ENCODE measurements around the gene MED27. TPM values are rescaled to one million over a fixed set of nuclear protein-coding genes. Genes with fewer than 3 reads are reported as not detected.

MED27 gene
- total RNA-seq, 2 experiments from 2014 or later, result 22.7 to 23.3 TPM

- no peaks in the 10 kb centered on the region for H3K36me3 Mint-ChIP-seq (ENCODE audit: low read depth)
- H3K27me3 Mint-ChIP-seq, result peaks cover 19% of the 10 kb centered on the region
- H3K9me3 Mint-ChIP-seq, result no peaks in the 10 kb centered on the region
- H3K4me3 Mint-ChIP-seq, result no peak overlapping the region
- no peak overlapping the region for H3K27ac Mint-ChIP-seq
- no peak for DNase-seq
- no peaks in the 10 kb centered on the region for H3K4me1 Mint-ChIP-seq
- CTCF ChIA-PET, result no interaction called here
- POLR2A ChIA-PET, result no interaction called here
Observed at GRCh38 chr9:132099741-132100407, 20.2 kb upstream of the MED27 start.

- Mint-ChIP-seq H3K36me3 (ENCODE audit: low read depth) (no peaks in the 10 kb centered on the region), H3K9me3 (no peaks in the 10 kb centered on the region), H3K27ac (no peak overlapping the region), H3K4me1 (no peaks in the 10 kb centered on the region), H3K4me3 (no peak overlapping the region), H3K27me3 (peaks cover 22% of the 10 kb centered on the region)
- no peak for DNase-seq
- CTCF ChIA-PET, result no interaction called here
- POLR2A ChIA-PET, result no interaction called here
Observed at GRCh38 chr9:132099167-132099566, 19.5 kb upstream of the MED27 start.

GRCh38 chr9:132094314-132094791 is 14.7 kb upstream of the MED27 start:
- no peak overlapping the region for H3K27ac Mint-ChIP-seq
- DNase-seq, result no peak
- no peak overlapping the region for H3K4me3 Mint-ChIP-seq
- H3K9me3 Mint-ChIP-seq, result no peaks in the 10 kb centered on the region
- H3K36me3 Mint-ChIP-seq (ENCODE audit: low read depth), result no peaks in the 10 kb centered on the region
- peaks cover 30% of the 10 kb centered on the region for H3K27me3 Mint-ChIP-seq
- H3K4me1 Mint-ChIP-seq, result no peaks in the 10 kb centered on the region
- POLR2A ChIA-PET, result no interaction called here
- CTCF ChIA-PET, result no interaction called here

GRCh38 chr9:132090771-132091170 is 11.1 kb upstream of the MED27 start:
- H3K4me3 Mint-ChIP-seq, result no peak overlapping the region
- POLR2A ChIA-PET, result interaction anchor here (0.6 kb wide), 2 partner anchors 11 to 137 kb away, joined by 3 to 5 read pairs; partner anchors contain the start of gene MED27
- H3K27me3 Mint-ChIP-seq, result peaks cover 14% of the 10 kb centered on the region
- H3K9me3 Mint-ChIP-seq, result no peaks in the 10 kb centered on the region
- no peak for DNase-seq
- H3K36me3 Mint-ChIP-seq (ENCODE audit: low read depth), result no peaks in the 10 kb centered on the region
- CTCF ChIA-PET, result no interaction called here
- H3K27ac Mint-ChIP-seq, result no peak overlapping the region
- H3K4me1 Mint-ChIP-seq, result no peaks in the 10 kb centered on the region

GRCh38 chr9:132087438-132088030 is 7.9 kb upstream of the MED27 start:
- Mint-ChIP-seq H3K27ac (no peak overlapping the region), H3K4me1 (no peaks in the 10 kb centered on the region), H3K9me3 (no peaks in the 10 kb centered on the region), H3K36me3 (ENCODE audit: low read depth) (no peaks in the 10 kb centered on the region), H3K27me3 (peaks cover 5% of the 10 kb centered on the region), H3K4me3 (no peak overlapping the region)
- CTCF ChIA-PET, result no interaction called here
- POLR2A ChIA-PET, result interaction anchor here (0.7 kb wide), 1 partner anchor 248 kb away, joined by 4 read pairs; no protein-coding TSS in a partner anchor
- no peak for DNase-seq

- ChIA-PET CTCF (no interaction called here), POLR2A (no interaction called here)
- Mint-ChIP-seq H3K4me1 (peaks cover 25% of the 10 kb centered on the region), H3K27me3 (peaks cover 2% of the 10 kb centered on the region), H3K4me3 (no peak overlapping the region), H3K27ac (no peak overlapping the region), H3K36me3 (ENCODE audit: low read depth) (peaks cover 2% of the 10 kb centered on the region), H3K9me3 (no peaks in the 10 kb centered on the region)
- DNase-seq, result no peak
Observed at GRCh38 chr9:132082188-132082587, 2.5 kb upstream of the MED27 start.

GRCh38 chr9:132078699-132079356 is 839 bp downstream of the MED27 start:
- no peak for DNase-seq
- Mint-ChIP-seq H3K4me3 (peak overlapping the region; percentile 93), H3K9me3 (no peaks in the 10 kb centered on the region), H3K36me3 (ENCODE audit: low read depth) (peaks cover 17% of the 10 kb centered on the region), H3K27me3 (no peaks in the 10 kb centered on the region), H3K27ac (peak overlapping the region; percentile 85), H3K4me1 (peaks cover 38% of the 10 kb centered on the region)
- ChIA-PET CTCF (no interaction called here), POLR2A (no interaction called here)

GRCh38 chr9:132077881-132078698 is 1.6 kb downstream of the MED27 start:
- Mint-ChIP-seq H3K4me1 (peaks cover 38% of the 10 kb centered on the region), H3K27me3 (no peaks in the 10 kb centered on the region), H3K9me3 (no peaks in the 10 kb centered on the region), H3K36me3 (ENCODE audit: low read depth) (peaks cover 18% of the 10 kb centered on the region), H3K4me3 (peak overlapping the region; percentile 93), H3K27ac (peak overlapping the region; percentile 63)
- peak; percentile 32 for DNase-seq
- ChIA-PET POLR2A (no interaction called here), CTCF (interaction anchor here (1.0 kb wide), 1 partner anchor 10 kb away, joined by 3 read pairs; no protein-coding TSS in a partner anchor)

GRCh38 chr9:132075853-132076252 is 3.8 kb downstream of the MED27 start:
- ChIA-PET CTCF (no interaction called here), POLR2A (no interaction called here)
- Mint-ChIP-seq H3K27ac (no peak overlapping the region), H3K36me3 (ENCODE audit: low read depth) (peaks cover 33% of the 10 kb centered on the region), H3K27me3 (no peaks in the 10 kb centered on the region), H3K4me3 (no peak overlapping the region), H3K9me3 (no peaks in the 10 kb centered on the region), H3K4me1 (peaks cover 38% of the 10 kb centered on the region)
- no peak for DNase-seq

GRCh38 chr9:132074736-132075135 is 4.9 kb downstream of the MED27 start:
- peaks cover 33% of the 10 kb centered on the region for H3K4me1 Mint-ChIP-seq
- H3K36me3 Mint-ChIP-seq (ENCODE audit: low read depth), result peaks cover 33% of the 10 kb centered on the region
- H3K27me3 Mint-ChIP-seq, result no peaks in the 10 kb centered on the region
- ChIA-PET POLR2A (no interaction called here), CTCF (no interaction called here)
- no peaks in the 10 kb centered on the region for H3K9me3 Mint-ChIP-seq
- no peak overlapping the region for H3K4me3 Mint-ChIP-seq
- DNase-seq, result no peak
- H3K27ac Mint-ChIP-seq, result no peak overlapping the region

- no peak overlapping the region for H3K27ac Mint-ChIP-seq
- H3K9me3 Mint-ChIP-seq, result no peaks in the 10 kb centered on the region
- no peaks in the 10 kb centered on the region for H3K27me3 Mint-ChIP-seq
- no peak overlapping the region for H3K4me3 Mint-ChIP-seq
- peaks cover 12% of the 10 kb centered on the region for H3K4me1 Mint-ChIP-seq
- DNase-seq, result no peak
- H3K36me3 Mint-ChIP-seq (ENCODE audit: low read depth), result peaks cover 42% of the 10 kb centered on the region
- CTCF ChIA-PET, result no interaction called here
- POLR2A ChIA-PET, result no interaction called here
Observed at GRCh38 chr9:132071847-132072507, 7.7 kb downstream of the MED27 start.

- H3K27me3 Mint-ChIP-seq, result no peaks in the 10 kb centered on the region
- CTCF ChIA-PET, result no interaction called here
- POLR2A ChIA-PET, result no interaction called here
- H3K27ac Mint-ChIP-seq, result no peak overlapping the region
- no peak for DNase-seq
- no peak overlapping the region for H3K4me3 Mint-ChIP-seq
- H3K4me1 Mint-ChIP-seq, result peaks cover 2% of the 10 kb centered on the region
- peaks cover 28% of the 10 kb centered on the region for H3K36me3 Mint-ChIP-seq (ENCODE audit: low read depth)
- no peaks in the 10 kb centered on the region for H3K9me3 Mint-ChIP-seq
Observed at GRCh38 chr9:132069046-132069898, 10.4 kb downstream of the MED27 start.

Data from activated CD4-positive, alpha-beta T cell treated with anti-CD3 and anti-CD28 coated beads, Interleukin-2, amount 10 ng/mL, durations not matched to agents 7 days and 5 days (primary cell).